Astrocyte (in vitro differentiated cells and primary cell): ENCODE data around the gene PLEKHA7. TPM values are rescaled to one million over a fixed set of nuclear protein-coding genes. Genes with fewer than 3 reads are reported as not detected.

Source experiments
- DNase-seq: peaks from one replicate; pipeline ENCODE4 v3.0.0-alpha.2; 2010; ENCODE audit warnings: low read depth
- FAIRE-seq: peaks from 2 replicates; lab custom pipeline; 2011; peaks lifted over from hg19 to GRCh38; lab: Jason Lieb, UNC
- H2AFZ ChIP-seq: 2 replicates; pipeline ENCODE4 v1.6.0; 2012; ENCODE audit warnings: low read depth, low read length, inconsistent platforms
- H3K27ac ChIP-seq: 2 replicates; pipeline ENCODE4 v1.5.1; 2011; ENCODE audit warnings: low read depth, low read length, inconsistent platforms
- H3K27me3 ChIP-seq: 2 replicates; pipeline ENCODE4 v1.6.0; 2011; ENCODE audit warnings: low read length, inconsistent platforms; ENCODE audit not compliant: insufficient read depth
- H3K36me3 ChIP-seq: 2 replicates; pipeline ENCODE4 v1.5.1; 2011; ENCODE audit warnings: low read length, inconsistent platforms; ENCODE audit not compliant: insufficient read depth
- H3K4me1 ChIP-seq: 2 replicates; pipeline ENCODE4 v1.5.1; 2011; ENCODE audit warnings: low read length, inconsistent platforms; ENCODE audit not compliant: insufficient read depth
- H3K4me2 ChIP-seq: 2 replicates; pipeline ENCODE4 v1.6.0; 2012; ENCODE audit warnings: low read length, inconsistent platforms
- H3K4me3 ChIP-seq: 2 replicates; pipeline ENCODE4 v1.5.1; 2011; ENCODE audit warnings: low read depth, mild to moderate bottlenecking, low read length, inconsistent platforms; ENCODE audit not compliant: insufficient read depth
- H3K79me2 ChIP-seq: 2 replicates; pipeline ENCODE4 v1.6.0; 2012; ENCODE audit warnings: mild to moderate bottlenecking, low read length, inconsistent platforms; ENCODE audit not compliant: insufficient read depth
- H3K9ac ChIP-seq: 2 replicates; pipeline ENCODE4 v1.6.0; 2012; ENCODE audit warnings: mild to moderate bottlenecking, low read length, inconsistent platforms
- H3K9me3 ChIP-seq: 2 replicates; pipeline ENCODE4 v1.5.1; 2012; ENCODE audit warnings: low read depth, mild to moderate bottlenecking, low read length, inconsistent platforms; ENCODE audit not compliant: insufficient read depth
- H4K20me1 ChIP-seq: 2 replicates; pipeline ENCODE4 v1.6.0; 2012; ENCODE audit warnings: low read length, inconsistent platforms; ENCODE audit not compliant: insufficient read depth
- H3K27ac Mint-ChIP-seq: one replicate; pipeline ENCODE4 v1.8.0; 2021; ENCODE audit warnings: mild to moderate bottlenecking, mixed read lengths; ENCODE audit not compliant: unreplicated experiment
- H3K27me3 Mint-ChIP-seq: one replicate; pipeline ENCODE4 v1.8.0; 2021; ENCODE audit warnings: low read depth, mixed read lengths; ENCODE audit not compliant: unreplicated experiment
- H3K36me3 Mint-ChIP-seq: one replicate; pipeline ENCODE4 v1.8.0; 2021; ENCODE audit warnings: low read depth, mixed read lengths; ENCODE audit not compliant: unreplicated experiment
- H3K4me1 Mint-ChIP-seq: one replicate; pipeline ENCODE4 v1.8.0; 2021; ENCODE audit warnings: low read depth, mixed read lengths; ENCODE audit not compliant: unreplicated experiment
- H3K4me3 Mint-ChIP-seq: one replicate; pipeline ENCODE4 v1.8.0; 2021; ENCODE audit warnings: mild to moderate bottlenecking, moderate library complexity, mixed read lengths; ENCODE audit not compliant: unreplicated experiment
- H3K9me3 Mint-ChIP-seq: one replicate; pipeline ENCODE4 v1.8.0; 2021; ENCODE audit warnings: mild to moderate bottlenecking, mixed read lengths; ENCODE audit not compliant: unreplicated experiment
- EZH2 ChIP-seq: IDR thresholded peaks from 2 replicates; pipeline ENCODE4 v1.6.1; 2012; ENCODE audit warnings: mild to moderate bottlenecking, low read length, inconsistent platforms; ENCODE audit not compliant: insufficient read depth
- total RNA-seq: library from RNA; stranded (reverse); gene quantifications from 2 replicates; pipeline ENCODE4 v1.2.1, GENCODE V29; 2021
- TF ChIP-seq, protein P1 (sequence below): IDR thresholded peaks from 2 replicates; pipeline ENCODE4 v1.5.1; 2011; ENCODE audit warnings: low read depth, mild to moderate bottlenecking, inconsistent platforms, low read length, moderate library complexity; ENCODE audit not compliant: insufficient read depth

Gene PLEKHA7
- total RNA-seq, 1 donor from 2014 or later = 5.7 TPM

DNA sequence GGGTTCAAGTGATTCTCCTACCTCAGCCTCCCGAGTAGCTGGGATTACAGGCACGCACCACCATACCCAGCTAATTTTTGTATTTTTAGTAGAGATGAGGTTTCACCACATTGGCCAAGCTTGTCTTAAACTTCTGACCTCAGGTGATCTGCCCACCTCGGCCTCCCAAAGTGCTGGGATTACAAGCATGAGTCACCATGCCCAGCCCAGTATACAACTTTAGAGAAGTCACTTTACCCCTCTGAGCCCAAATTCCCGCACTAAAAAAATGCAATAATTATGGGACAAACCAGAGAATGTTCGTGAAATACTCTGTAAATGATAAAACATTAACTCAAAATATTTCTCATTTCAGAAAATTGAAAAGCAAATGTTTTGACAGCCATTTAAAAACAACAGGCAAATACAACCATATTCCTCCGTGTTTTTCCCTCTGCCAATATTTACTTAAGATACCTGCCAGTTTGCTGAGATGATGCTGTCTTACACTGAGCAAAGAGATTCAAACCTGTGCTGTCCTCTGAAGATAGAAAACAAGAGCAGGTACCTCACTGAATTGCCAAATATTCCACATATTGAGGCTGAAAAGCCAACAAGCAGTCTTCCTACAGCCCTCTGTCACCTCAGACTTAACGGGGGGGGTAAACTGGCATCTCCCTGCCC, 9.6 kb downstream of the PLEKHA7 start:
- no peak overlapping the region for H3K4me3 Mint-ChIP-seq
- Histone ChIP-seq H3K27ac (no peak overlapping the region), H3K9ac (no peak overlapping the region), H3K36me3 (no peaks in the 10 kb centered on the region), H2AFZ (no peak overlapping the region), H3K27me3 (peaks cover 8% of the 10 kb centered on the region), H3K4me1 (no peaks in the 10 kb centered on the region), H4K20me1 (no peaks in the 10 kb centered on the region), H3K4me3 (no peak overlapping the region), H3K9me3 (no peaks in the 10 kb centered on the region), H3K4me2 (no peak overlapping the region), H3K79me2 (no peaks in the 10 kb centered on the region)
- H3K27ac Mint-ChIP-seq = no peak overlapping the region
- no peaks in the 10 kb centered on the region for H3K36me3 Mint-ChIP-seq
- H3K4me1 Mint-ChIP-seq = peaks cover 2% of the 10 kb centered on the region
- H3K27me3 Mint-ChIP-seq = peaks cover 3% of the 10 kb centered on the region
- TF ChIP-seq, protein P1, sequence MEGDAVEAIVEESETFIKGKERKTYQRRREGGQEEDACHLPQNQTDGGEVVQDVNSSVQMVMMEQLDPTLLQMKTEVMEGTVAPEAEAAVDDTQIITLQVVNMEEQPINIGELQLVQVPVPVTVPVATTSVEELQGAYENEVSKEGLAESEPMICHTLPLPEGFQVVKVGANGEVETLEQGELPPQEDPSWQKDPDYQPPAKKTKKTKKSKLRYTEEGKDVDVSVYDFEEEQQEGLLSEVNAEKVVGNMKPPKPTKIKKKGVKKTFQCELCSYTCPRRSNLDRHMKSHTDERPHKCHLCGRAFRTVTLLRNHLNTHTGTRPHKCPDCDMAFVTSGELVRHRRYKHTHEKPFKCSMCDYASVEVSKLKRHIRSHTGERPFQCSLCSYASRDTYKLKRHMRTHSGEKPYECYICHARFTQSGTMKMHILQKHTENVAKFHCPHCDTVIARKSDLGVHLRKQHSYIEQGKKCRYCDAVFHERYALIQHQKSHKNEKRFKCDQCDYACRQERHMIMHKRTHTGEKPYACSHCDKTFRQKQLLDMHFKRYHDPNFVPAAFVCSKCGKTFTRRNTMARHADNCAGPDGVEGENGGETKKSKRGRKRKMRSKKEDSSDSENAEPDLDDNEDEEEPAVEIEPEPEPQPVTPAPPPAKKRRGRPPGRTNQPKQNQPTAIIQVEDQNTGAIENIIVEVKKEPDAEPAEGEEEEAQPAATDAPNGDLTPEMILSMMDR = no peak
- TF ChIP-seq EZH2 = no peak
- no peaks in the 10 kb centered on the region for H3K9me3 Mint-ChIP-seq
- DNase-seq = no peak
- FAIRE-seq = no peak

DNA sequence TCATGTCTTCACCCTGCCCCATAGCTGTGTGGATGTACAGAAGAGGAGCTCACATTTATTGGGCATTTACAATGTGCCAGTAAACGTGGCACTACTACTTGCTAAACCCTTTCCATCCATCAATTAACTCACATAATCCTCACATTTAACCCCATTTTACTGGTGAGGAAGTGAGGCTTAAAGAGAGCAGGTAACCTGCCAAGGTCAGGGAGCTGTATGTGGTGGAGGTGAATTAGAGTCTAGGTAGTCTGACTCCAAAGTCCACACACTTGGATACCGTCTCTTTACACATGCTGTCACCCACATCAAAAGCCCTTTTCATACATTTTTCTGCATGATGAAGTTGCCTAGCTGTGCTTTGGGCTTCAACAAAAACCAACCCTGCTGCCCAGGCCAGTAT, 10.8 kb downstream of the PLEKHA7 start:
- H3K9me3 Mint-ChIP-seq = no peaks in the 10 kb centered on the region
- FAIRE-seq = no peak
- Histone ChIP-seq H4K20me1 (no peaks in the 10 kb centered on the region), H3K9me3 (no peaks in the 10 kb centered on the region), H3K27ac (no peak overlapping the region), H3K9ac (no peak overlapping the region), H3K4me1 (no peaks in the 10 kb centered on the region), H2AFZ (no peak overlapping the region), H3K4me2 (no peak overlapping the region), H3K27me3 (peaks cover 2% of the 10 kb centered on the region), H3K36me3 (no peaks in the 10 kb centered on the region), H3K4me3 (no peak overlapping the region), H3K79me2 (no peaks in the 10 kb centered on the region)
- H3K4me3 Mint-ChIP-seq = no peak overlapping the region
- no peak for DNase-seq
- H3K27ac Mint-ChIP-seq = no peak overlapping the region
- H3K36me3 Mint-ChIP-seq = no peaks in the 10 kb centered on the region
- peaks cover 1% of the 10 kb centered on the region for H3K27me3 Mint-ChIP-seq
- H3K4me1 Mint-ChIP-seq = peaks cover 6% of the 10 kb centered on the region
- TF ChIP-seq, protein P1 = no peak
- no peak for TF ChIP-seq EZH2

DNA sequence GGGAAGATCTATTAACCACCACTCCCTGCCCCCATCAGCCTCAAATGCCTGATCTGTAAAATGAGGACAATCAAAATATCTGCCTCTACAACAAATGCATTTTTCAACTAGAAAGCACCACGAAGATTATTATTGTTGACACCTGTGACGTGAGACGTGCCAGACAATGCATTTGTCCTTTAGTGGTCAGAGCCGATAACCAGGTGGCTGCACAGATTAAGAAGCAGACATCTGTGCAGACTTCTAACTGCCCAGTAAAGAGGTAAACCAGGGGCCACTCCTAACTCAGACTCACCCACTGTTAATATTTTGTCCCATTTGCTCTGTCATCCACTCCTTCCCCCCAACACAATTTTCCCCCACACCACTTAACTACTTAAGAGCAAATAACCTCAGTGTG, 11.7 kb downstream of the PLEKHA7 start:
- Mint-ChIP-seq H3K27me3 (peaks cover 1% of the 10 kb centered on the region), H3K36me3 (no peaks in the 10 kb centered on the region), H3K27ac (no peak overlapping the region), H3K4me1 (peaks cover 6% of the 10 kb centered on the region), H3K4me3 (no peak overlapping the region), H3K9me3 (no peaks in the 10 kb centered on the region)
- Histone ChIP-seq H3K79me2 (no peaks in the 10 kb centered on the region), H3K9me3 (no peaks in the 10 kb centered on the region), H4K20me1 (no peaks in the 10 kb centered on the region), H3K4me2 (no peak overlapping the region), H3K4me1 (no peaks in the 10 kb centered on the region), H3K27ac (no peak overlapping the region), H3K9ac (no peak overlapping the region), H3K36me3 (no peaks in the 10 kb centered on the region), H2AFZ (no peak overlapping the region), H3K27me3 (no peaks in the 10 kb centered on the region), H3K4me3 (no peak overlapping the region)
- FAIRE-seq = no peak
- no peak for DNase-seq
- TF ChIP-seq, protein P1 = no peak
- TF ChIP-seq EZH2 = no peak
